HG02610 (cell line): Measurements from ENCODE around the gene RTTN.
A peak's percentile ranks its signal among the peaks of the same experiment; 100 is the strongest.

ENCODE experiments used
- ATAC-seq: cut with Tn5 transposase; IDR thresholded peaks from one replicate; pipeline ENCODE4 v1.9.1; 2021; ENCODE audit warnings: mild to moderate bottlenecking, moderate library complexity; ENCODE audit not compliant: unreplicated experiment

The RTTN gene

GRCh38 chr18:70216788-70217187 is 11.3 kb upstream of the RTTN start:
- no peak for ATAC-seq

- no peak for ATAC-seq
These were observed 1.7 kb upstream of the RTTN start for GRCh38 chr18:70207181-70207580.

- ATAC-seq = no peak
These were observed 5.2 kb downstream of the RTTN start for GRCh38 chr18:70200286-70200685.

GRCh38 chr18:70197844-70198243 is 7.6 kb downstream of the RTTN start:
- no peak for ATAC-seq

GRCh38 chr18:70197026-70197425 is 8.5 kb downstream of the RTTN start:
- no peak for ATAC-seq

- no peak for ATAC-seq
These were observed 9.5 kb downstream of the RTTN start for GRCh38 chr18:70195852-70196434.

- peak; percentile 62 for ATAC-seq
These were observed 10.4 kb downstream of the RTTN start for GRCh38 chr18:70195014-70195614.

- ATAC-seq = peak; percentile 84
These were observed 11.1 kb downstream of the RTTN start for GRCh38 chr18:70194227-70194890.

- ATAC-seq = no peak
These were observed 15.0 kb downstream of the RTTN start for GRCh38 chr18:70190529-70190928.

GRCh38 chr18:70188113-70188512 is 17.4 kb downstream of the RTTN start:
- no peak for ATAC-seq

- ATAC-seq = peak; percentile 62
These were observed 22.0 kb downstream of the RTTN start for GRCh38 chr18:70183441-70183840.

- no peak for ATAC-seq
These were observed 22.9 kb downstream of the RTTN start for GRCh38 chr18:70182548-70182947.

- no peak for ATAC-seq
These were observed 23.8 kb downstream of the RTTN start for GRCh38 chr18:70181725-70182124.

- ATAC-seq = no peak
These were observed 24.5 kb downstream of the RTTN start for GRCh38 chr18:70181015-70181414.

- no peak for ATAC-seq
These were observed 28.9 kb downstream of the RTTN start for GRCh38 chr18:70176537-70176936.

GRCh38 chr18:70175216-70175615 is 30.3 kb downstream of the RTTN start:
- no peak for ATAC-seq

- no peak for ATAC-seq
These were observed 33.3 kb downstream of the RTTN start for GRCh38 chr18:70172225-70172624.

GRCh38 chr18:70169747-70170146 is 35.7 kb downstream of the RTTN start:
- no peak for ATAC-seq

GRCh38 chr18:70166668-70167067 is 38.8 kb downstream of the RTTN start:
- ATAC-seq = no peak

- ATAC-seq = peak; percentile 67
These were observed 39.6 kb downstream of the RTTN start for GRCh38 chr18:70165936-70166335.

GRCh38 chr18:70160073-70160678 is 45.3 kb downstream of the RTTN start:
- ATAC-seq = no peak
